ENCODE data around the gene SLC7A6OS.
"Not testable (repeated sequence)": the region's sequence is repeated elsewhere in the genome, so short reads cannot be mapped to it uniquely, and the experiment has no call there.

The SLC7A6OS gene

DNA sequence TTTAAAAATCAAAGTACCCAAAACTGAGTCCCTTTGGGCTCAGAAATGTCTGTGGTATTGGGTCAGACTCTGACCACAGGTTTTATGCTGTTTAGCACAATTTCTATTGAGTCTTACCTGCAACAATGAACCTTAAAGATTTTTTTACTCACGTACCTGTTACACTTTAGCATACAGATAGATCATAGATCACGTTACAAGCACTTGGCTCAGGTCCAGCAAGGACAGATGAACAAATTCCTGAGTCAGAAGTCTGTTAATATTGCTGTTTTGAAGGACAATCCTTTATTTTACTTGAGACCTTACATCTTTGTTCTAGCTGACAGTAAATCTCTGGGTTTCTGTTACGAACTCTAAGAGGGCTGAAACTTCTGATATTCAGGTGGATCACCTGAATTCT is 12.8 kb downstream of the SLC7A6OS start:
- no peak for DNase-seq

DNA sequence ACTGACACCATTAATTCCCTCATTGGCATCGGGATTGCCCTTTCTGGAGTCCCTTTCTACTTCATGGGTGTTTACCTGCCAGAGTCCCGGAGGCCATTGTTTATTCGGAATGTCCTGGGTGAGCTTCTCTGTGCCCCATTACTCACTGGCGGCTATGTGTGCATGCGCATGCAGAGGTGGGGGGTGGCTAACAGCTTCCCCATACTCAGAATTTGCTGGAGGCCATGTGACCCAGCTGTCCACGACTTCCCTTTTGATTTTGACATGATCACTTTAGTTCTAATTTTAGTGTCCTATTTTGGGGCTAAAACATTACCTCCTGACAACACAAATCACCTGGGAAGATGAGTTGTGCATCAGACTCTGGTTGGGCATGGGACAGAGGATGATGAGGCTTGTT is 14.1 kb downstream of the SLC7A6OS start:
- DNase-seq: no peak

DNA sequence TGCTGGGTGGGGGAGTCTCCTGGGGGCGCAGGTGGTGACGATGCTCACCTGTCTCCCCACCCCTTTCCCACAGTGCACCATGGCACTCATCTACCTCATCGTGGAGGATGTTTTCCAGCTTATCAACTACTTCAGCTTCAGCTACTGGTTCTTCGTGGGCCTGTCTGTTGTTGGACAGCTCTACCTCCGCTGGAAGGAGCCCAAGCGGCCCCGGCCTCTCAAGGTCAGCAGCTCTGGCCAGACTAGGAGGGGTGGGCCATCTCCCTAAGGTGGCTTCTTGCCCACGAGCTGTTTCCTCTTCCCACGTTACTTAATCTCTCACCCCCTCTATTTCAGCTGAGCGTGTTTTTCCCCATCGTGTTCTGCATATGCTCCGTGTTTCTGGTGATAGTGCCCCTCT is 14.5 kb downstream of the SLC7A6OS start:
- DNase-seq: no peak

DNA sequence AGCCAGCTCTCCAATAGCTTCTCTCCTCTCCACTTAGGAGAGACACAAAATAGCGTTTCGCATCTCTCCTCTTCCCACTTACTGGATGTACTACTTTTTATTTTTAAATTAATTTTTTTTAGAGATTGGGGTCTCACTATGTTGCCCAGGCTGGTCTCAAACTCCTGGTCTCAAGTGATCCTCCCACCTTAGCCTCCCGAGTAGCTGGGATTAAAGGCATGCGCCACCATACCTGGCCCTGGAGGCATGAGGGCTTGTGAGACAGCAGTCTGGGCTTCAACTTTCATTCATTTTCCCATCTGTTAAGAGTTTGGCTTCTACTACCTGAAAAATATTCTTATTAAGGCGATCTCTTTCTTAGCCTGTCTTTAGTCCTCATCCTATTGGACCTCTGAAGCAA is 18.3 kb downstream of the SLC7A6OS start:
- peak; percentile 38 for DNase-seq

DNA sequence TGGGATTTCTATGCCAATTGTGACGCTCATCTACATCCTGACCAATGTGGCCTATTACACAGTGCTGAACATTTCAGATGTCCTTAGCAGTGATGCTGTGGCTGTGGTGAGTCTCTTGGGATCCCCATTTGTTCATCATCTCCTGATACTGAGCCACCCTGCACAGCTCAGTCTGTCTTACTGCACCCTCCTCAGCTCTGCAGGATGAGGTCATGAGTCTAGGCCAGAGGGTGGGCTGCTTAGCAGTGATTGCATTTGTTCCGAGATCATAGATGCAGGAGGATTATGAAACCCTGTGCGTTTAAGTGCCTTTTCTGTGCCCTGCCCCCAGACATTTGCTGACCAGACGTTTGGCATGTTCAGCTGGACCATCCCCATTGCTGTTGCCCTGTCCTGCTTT is 19.5 kb downstream of the SLC7A6OS start:
- peak; percentile 55 for DNase-seq

DNA sequence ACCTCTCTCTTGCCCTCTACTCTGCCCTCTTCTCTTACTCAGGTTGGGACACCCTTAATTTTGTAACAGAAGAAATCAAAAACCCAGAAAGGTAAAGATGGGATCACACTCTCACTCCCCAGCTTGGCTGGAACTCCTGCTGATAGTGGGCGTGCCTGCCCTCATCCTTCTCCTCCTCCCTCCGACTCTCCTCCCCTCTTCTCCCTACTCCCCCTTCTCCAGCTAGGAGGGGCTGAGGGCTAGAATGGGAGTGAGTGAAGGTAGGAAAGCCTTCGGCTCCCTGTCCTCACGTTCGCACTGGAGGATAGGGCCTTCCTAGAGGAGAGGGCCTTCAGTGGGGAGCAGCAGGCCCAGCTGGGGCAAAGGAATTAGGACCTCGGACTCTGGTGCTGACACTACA is 20.3 kb downstream of the SLC7A6OS start:
- DNase-seq: peak; percentile 45

DNA sequence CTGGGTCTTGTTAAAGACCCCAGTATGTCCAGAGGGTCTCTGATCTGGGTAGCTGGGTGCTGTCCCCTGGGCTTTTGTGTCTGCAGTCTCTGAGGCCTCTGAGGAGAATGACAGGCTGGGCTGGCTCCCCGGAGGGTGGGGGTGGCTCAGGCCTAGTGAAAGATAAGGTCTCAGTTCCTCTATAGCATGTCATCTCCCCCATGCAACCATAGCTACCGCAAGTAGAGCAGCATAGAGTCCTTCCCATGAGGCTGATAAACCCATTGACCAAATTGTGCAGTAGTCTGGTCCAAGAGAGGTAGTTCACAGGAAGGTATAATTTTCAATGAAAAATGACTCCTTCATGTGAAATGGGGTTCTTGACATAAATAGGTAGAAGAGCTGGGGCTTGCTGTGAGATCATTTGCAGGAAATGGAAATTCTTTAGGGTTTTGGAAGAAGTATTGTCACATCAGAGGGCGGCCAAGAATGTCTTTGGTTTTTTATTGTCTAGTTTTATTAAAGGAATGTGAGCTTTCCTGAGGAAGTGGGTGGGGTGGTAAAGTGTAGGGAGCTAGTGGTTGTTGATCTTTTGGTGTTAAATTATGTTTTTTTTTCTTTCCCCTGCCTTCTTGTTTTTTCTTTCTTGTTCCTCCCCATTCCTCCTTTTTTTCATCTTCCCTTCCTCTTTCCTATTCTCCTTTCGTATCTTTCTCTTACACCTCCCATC is 21.0 kb downstream of the SLC7A6OS start:
- peak; percentile 78 for DNase-seq

DNA sequence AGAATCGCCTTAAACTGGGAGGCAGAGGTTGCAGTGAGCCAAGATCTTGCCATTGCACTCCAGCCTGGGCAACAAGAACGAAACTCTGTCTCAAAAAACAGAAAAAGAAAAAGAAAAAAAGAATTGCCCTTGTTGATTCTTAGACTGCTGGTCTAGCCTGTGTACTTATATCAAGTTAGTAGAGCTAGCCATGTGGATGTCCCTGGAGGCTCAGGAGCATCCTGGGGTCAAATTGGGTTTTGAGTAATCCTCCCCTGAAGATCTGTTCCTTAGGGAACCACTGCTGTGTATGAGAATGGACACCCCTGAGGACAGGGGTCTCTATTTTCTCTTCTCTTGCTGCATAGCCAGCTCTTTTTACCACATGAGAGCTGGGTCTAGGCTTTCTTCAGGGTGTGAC is 21.5 kb downstream of the SLC7A6OS start:
- no peak for DNase-seq

DNA sequence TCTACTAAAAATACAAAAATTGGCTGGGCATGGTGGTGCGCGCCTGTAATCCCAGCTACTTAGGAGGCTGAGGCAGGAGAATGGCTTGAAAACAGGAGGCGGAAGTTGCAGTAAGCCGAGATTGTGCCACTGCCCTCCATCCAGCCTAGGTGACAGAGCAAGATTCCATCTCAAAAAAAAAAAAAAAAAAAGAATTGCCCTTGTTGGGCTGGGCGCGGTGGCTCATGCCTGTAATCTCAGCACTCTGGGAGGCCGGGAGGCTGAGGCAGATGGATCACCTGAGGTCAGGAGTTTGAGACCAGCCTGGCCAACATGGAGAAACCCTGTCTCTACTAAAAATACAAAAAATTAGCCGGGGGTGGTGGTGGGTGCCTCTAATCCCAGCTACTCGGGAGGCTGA is 21.9 kb downstream of the SLC7A6OS start:
- DNase-seq: not testable (repeated sequence)

DNA sequence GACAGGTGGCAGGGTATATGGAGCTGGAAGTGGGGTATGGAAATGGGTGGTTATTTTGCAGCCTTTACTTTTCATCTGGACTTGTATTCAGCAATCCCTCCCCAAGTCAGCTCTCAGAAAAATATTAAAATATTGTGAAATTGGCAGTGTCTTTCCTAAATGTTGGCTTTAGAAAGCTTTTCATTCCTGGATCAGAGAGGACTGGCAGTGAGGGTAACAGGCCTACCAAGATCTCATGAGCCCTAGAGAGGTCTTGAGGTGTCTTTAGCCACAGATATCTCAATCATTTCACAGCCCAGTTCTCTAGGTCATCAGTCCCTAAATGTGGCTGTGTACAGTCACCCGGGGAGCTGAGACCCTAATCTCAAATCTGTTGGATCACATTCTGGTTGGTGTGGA is 22.5 kb downstream of the SLC7A6OS start:
- DNase-seq: no peak

DNA sequence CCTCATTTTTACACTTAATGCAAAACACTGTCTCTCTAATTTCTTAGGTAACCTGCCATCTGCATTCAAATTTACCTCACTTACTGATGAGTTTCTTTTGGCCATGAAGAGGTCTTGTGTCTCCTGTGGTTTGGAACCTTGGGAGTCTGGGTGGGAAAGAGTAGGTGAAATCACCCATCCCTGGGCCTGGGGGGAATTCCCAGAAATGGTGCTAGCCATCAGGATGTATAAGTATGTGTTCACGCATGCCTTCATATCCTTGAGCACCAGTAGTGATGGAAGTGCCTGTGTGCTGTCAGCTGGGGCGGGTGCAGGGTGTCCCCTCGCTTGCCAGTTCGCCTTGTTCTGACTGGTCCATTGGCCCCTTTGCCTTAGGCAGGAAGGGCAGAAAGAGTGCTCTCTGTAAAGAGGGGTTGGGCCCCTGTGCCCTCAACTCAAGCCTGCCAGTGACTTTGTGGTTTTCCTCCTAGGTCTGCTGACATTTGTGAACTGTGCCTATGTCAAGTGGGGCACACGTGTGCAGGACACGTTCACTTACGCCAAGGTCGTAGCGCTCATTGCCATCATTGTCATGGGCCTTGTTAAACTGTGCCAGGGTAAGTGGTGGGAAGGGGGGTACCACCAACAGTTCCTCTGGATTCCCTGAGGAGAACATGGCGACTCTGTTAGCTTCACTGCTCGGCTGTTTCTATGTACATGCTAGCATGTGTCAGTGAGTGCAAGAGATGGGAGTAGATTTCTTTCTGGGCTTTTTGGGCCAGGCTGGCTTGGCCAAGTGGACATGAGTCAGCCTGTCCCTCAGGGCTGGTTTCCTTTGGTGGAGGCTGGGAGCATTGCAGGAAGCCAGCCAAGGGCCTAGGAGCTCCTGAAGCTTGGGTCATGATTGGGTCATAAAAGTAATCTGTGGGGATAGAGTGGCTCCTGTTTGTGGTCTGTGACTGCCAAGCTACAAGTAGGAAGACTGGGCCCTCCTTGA is 23.2 kb downstream of the SLC7A6OS start:
- peak; percentile 74 for DNase-seq

DNA sequence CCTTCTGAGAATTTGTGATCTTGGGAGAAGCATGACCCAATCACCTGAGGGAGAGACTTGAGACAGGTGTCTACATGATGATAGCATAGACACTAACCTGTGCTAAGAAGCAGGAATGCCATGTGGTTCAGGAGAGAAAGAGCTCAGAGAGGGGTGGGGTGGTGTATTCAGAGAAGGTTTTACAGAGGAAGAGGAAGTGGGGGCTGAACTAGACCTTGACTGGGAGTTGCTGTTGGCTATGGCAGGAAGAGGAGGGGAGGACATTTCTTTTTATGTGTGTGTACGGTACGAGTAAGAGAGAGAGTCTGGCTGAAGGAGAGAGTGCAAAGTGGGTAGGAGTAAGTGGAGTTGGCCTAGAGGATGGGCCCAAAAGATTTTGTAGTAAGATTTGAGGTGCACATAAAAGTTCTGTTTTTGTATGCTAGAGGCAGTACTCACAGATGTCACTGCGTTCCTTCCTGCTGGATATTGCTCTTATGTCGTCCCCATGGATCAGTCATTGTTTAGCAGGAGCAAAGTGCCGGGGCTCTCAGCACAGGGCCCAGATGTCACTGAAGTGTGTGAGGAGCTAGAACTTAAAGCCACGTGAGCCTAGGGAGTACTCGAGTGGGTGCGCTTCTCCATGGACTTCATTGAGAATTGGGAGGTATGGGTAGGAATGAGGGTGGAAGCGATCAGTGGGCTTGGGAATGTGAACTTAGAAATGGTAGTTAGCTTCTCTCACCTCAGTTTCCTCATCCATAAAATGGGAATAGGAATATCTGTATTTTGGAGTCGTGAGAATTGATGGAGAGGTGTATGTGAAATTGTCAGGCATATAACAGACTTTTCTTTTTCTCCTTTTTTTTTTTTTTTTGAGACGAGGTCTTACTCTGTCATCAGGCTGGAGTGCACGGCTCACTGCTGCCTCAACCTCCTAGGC is 24.3 kb downstream of the SLC7A6OS start:
- no peak for DNase-seq

DNA sequence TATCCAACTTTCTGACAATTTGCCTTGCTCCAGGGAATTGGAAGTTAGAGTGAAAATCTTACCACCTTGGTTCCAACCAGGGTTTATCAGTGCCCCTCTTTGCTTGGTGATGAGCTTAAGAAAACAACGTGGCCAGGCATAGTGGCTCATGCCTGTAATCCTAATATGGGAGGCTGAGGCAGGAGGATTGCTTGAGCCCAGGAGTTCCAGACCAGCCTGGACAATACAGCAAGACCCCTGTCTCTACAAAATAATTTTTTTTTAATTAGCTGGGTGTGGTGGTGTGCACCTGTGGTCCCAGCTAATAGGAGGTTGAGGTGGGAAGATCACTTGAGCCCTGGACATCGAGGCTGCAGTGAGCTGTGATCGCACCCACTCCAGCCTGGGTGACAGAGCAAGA is 25.1 kb downstream of the SLC7A6OS start:
- no peak for DNase-seq

DNA sequence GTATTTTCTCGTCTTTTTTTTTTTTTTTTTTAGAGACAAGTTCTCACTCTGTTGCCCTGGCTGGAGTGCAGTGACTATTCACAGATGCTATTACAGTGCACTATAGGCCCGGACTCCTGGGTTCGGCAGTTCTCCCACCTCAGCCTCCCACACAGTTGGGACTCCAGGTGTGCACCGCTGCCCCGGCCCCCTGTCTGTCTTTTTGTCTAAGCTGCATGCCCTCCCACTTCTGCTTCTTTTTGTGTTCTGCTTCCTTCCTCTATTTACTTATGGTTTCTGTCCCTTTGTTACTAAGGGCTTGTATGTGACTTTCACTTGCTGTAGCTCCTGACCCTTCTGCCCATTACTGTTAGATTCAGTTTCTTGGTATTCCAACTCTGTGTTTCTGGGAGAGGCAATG is 25.9 kb downstream of the SLC7A6OS start:
- no peak for DNase-seq

DNA sequence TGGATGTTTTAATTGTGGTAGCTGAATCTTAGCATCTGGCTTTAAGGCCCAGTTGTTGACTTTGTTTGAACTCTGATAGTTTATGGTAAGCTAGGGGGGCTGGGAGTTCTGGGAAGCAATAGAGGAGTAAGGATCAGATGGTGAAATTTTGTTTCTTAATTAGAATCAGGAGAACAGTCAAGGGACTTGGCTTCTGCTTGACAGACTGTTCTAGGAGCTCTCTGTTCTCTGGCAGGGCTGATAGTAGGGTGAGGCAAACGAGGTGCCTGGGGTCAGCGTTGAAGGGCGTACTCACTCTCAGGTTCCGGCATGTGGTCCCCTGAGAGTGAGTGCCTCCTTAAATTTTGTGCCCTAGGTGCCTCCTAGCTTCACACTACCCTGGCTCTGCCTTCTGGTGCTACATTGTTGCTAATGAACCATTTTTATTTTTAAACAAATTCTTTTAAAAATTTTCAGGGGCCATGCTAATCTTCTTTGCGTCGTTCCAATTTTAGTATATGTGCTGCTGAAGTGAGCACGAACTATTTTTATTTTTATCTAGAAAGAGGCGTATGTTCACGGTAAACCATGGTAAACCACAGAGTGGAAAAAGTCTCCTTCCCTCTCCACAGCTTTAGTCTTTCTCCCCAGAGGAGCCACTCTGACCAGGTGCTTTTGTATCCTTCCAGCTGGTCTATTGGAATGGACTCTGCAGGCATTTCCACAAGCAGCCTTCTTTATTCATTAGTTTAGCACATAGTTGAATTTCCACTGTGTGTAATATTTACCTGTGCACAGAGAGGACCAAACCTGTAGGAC is 26.7 kb downstream of the SLC7A6OS start:
- DNase-seq: no peak

DNA sequence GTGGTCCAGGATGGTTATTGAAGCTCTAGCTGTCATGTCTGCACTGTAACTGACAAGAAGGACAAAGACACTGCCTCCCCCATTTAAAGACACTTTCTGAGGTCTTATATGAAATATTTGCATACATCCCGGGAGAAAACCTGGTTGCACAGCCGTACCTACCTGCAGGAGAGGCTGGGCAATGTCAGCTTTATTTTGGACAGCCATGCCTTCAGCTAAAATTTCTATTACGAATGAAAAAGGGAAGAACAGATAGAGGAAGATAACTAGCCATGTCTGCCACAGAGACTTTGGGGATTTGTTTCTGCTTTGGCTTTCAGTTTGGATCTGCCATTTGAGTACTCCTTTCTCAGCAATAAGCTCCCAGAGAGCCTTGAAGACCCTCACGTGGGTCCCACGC is 27.4 kb downstream of the SLC7A6OS start:
- DNase-seq: no peak

DNA sequence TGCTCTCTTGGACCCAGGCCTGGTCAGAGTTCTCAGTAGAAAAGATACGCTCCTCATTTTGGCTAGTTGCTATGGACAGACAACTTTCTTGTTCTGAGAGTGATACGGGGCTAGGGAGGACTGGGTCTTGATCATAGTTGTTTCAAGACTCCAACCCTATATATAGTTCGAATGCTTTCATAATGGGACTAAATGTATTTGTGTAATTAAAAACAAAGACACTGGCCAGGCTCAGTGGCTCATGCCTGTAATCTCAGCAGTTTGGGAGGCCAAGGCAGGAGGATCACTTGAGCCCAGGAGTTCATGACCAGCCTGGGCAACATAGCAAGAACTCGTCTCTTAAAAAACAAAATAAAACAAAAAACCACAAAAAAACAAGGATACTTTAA is 28.7 kb downstream of the SLC7A6OS start:
- no peak for DNase-seq

DNA sequence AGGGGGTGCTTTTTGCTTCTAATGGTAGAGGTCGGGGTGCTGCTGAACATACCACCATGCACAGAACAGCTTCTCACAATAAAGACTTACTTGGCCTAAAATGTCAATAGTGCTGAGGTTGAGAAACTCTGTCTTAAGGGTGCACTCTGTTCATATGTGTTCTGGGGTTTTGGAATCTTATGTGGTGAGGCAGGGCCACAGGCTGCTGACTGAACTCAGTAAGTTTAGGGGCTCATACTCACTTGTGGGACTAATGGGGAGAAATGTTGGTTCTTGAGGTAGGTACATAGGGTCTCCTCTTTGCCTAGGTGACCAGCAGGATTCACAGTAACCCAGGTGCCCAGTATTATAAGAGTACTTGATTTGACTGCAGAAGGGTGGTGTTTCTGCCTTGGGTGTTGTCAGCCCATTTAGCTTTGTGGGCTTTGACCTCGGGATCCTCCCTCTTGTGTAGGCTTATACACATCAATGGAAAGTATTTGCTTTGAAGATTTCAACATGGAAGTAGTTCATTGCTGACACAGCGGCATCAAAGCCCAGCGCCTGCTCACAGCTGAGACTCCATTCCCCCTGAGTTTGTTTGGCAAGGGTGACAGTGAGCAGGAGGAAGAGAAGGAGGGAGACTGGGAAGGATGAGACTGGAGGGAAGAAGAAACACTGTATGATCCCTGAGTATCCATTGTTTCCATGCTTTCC is 29.2 kb downstream of the SLC7A6OS start:
- no peak for DNase-seq

DNA sequence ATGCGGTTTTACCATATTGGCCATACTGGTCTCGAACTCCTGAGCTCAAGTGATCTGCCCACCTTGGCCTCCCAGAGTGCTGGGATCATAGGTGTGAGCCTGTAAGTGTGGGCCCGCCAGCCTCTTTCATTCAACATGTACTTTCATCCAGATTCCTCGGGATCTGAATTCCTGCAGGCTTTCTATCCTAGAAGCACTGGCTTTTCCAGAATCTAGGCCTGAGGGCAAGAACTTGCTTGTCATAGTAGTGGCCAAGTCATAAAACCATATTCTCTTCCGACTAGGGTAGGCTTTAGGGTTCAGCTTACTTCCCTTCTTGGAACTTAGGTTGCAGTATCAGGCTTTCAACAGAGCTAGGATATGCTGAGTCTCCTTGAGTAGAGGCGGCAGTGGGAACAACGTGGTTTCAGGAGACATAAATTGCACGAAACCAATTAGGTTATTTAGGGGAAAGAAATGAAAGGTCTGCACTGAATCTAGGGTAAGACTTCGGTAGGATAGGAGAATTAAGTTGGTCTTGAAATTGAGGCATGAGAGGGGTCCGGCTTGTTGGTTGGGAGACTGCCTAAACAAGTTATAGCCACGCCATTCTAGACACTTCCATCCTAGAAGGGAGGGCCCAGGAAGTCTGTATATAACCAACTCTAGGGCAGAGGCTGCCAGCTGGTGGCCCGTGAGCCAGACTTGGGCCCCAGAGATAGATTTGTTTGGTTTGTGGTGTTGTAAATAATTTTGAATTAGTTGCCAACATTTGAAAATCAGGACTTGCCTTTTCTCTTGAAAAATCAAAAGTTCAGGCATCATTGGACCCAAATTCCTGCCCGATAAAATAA is 30.8 kb downstream of the SLC7A6OS start:
- no peak for DNase-seq

DNA sequence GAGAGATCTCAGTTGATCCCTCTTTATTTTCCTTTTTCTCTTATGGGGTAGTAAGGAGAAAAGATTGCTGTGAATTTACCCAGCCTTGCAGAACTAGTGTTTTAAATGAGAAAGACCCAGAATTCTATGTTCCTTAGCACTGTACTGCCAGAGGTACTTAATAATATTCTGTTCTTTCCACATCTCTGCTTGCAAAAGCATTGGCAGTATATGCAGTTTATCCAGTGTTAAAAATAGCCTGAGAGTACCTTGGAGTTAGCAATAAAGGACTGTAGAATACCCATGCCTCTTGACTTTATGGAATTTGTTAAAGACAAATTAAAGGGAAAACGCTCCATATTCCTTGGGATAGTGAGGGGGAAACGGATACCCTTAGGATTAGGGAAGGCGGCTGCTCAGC is 34.5 kb downstream of the SLC7A6OS start:
- DNase-seq: no peak

Measured in activated effector memory CD4-positive, alpha-beta T cell treated with anti-CD3 and anti-CD28 coated beads, Interleukin-2, amount 50 U/mL, for 16 hours (primary cell).